Anterior cingulate cortex (tissue), 58 donors: ENCODE results near the gene PLLP.

Source experiments
- DNase-seq, 58 donors: peaks; one replicate each; lab custom pipeline; 2025; lab: John Stamatoyannopoulos, UW

The PLLP gene

GRCh38 chr16:57231821-57232350 is 52.6 kb downstream of the PLLP start:
- DNase-seq: no peak

DNA sequence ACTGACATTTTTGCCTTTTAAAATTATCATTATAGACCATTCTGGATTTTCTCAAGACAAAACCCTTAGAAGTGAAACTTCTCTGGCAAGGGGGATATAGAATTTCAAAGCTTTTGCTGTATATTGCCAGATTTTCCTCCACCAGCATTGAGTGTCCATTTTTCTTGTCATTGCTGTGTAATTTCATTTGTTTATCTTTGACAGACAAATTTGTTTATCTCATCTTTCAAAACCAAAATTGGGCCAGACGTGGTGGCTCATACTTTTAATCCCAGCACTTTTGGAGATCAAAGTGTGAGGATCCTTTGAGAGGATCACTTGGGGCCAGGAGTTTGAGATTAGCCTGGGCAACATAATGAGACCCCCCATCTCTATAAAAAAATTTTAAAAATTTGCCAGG is 55.4 kb downstream of the PLLP start:
- DNase-seq: no peak

- DNase-seq: no peak
Measured at GRCh38 chr16:57226701-57227621, 57.5 kb downstream of the PLLP start.

DNA sequence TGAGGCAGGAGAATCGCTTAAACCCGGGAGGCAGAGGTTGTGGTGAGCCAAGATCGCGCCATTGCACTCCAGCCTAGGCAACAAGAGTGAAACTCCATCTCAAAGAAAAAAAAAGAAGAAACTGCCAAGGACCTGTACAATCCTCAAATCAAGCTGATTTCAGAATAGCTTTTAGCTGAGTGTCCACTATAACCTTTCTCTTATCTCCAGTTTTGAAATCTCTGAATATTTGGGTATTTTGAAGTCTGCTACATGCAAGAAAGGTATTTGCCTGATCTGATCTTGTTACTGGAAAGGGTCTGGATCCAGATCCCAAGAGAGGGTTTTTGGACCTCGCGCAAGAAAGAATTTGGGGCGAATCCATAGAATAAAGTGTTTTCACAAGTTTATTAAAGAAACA is 58.5 kb downstream of the PLLP start:
- no peak for DNase-seq

DNA sequence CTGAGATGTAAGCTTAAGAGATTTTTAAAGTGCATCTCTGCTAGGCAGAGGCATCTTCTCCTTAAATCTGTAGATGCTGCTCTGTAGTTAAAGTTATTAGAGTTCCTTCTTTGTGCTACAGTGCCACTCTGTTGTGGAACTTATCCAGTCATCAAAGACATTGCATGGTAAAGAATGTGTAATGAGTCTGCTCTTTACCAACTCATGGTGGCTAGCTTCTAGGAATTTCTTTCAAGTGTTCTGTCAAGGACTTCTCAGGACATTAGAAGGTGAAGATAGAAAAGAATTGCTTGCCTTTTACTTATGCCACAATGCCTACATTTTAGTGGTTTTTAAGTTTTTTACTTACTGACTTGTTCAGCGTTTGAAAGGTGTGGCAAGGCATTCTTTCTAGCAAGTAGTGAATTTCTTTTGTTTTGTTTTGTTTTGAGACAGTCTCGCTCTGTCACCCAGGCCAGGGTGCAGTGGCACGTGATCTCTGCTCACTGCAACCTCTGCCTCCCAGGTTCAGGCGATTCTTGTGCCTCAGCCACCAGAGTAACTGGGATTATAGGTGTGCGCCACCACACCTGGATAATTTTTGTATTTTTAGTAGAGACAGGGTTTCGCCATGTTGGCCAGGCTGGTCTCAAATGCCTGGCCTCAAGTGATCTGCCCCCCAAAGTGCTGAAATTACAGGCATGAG is 59.7 kb downstream of the PLLP start:
- DNase-seq: no peak

DNA sequence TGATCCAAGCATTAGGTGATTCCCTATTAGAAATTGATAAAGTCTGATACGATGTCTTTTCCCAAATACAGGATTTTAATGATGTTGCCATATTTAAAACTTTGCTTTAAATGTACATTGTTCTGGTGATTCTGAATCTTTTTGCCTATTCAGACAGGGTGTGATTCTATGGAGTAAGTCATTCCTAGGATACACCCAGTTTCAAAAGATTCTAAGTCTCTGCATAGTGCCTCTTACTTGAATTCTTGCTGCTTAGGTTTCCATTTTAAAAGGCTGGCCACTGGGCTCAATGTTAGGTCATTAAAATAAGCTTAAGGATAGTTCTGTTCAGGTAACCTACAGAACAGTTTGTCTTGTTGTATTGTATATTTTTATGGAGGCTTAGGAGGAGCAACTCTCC is 61.4 kb downstream of the PLLP start:
- no peak for DNase-seq

- no peak for DNase-seq
Measured at GRCh38 chr16:57216968-57217367, 67.5 kb downstream of the PLLP start.

- DNase-seq: no peak
Measured at GRCh38 chr16:57213462-57213861, 71.0 kb downstream of the PLLP start.

DNA sequence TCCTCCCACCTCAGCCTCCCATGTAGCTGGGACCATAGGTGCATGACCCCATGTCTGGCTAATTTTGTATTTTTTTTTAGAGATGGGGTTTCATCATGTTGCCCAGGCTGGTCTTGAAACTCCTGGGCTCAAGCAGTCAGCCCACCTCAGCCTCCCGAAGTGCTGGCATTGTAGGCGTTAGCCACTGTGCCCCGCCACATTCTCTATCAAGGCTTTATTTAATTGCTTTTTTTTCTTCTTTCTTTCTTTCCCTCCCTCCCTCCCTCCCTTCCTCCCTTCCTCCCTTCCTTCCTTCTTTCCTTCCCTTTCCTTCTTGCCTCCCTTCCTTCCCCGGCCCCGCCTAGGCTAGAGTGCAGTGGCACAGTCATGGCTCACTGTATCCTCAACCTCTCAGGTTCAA is 74.7 kb downstream of the PLLP start:
- no peak for DNase-seq

DNA sequence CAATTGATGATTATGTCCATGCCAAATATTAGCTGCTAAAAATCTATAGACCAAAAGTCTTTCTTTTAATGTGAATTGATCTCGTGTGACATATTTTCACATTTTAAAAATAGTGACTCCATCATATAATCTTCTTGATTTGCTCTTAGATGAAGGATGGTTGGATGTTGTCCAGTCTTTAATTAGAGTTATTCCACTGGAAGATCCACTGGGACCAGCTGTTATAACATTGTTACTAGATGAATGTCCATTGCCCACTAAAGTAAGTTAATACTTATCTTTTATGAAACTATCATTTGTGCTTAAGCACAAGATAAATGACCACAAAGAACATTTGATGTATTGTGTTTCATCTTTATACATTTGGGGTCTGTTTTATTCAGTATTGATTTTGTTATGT is 75.5 kb downstream of the PLLP start:
- no peak for DNase-seq
